ENCODE data around the gene NCR2.

Gene NCR2

DNA sequence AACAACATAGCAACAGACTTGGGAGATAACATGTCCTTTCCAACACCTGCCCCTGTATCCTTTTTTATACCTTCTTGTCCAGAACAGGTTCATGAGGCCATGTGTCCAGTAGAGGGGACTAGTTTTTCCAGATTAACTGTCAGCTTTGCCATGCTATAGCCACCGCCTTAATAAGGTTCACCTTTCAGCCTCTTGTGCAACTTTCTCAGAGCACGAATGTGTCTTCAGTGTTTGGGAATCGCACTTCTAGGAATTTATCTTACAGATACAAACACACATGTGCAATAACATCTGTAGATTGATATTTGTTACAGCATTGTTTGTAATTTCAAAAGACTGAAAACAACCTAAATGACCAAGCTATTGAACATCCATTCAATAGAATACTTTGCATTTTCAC is 21.4 kb downstream of the NCR2 start:
- in situ Hi-C loops (cut with MboI; ENCODE audit: low sequenced_read_pairs) = no loop called here

DNA sequence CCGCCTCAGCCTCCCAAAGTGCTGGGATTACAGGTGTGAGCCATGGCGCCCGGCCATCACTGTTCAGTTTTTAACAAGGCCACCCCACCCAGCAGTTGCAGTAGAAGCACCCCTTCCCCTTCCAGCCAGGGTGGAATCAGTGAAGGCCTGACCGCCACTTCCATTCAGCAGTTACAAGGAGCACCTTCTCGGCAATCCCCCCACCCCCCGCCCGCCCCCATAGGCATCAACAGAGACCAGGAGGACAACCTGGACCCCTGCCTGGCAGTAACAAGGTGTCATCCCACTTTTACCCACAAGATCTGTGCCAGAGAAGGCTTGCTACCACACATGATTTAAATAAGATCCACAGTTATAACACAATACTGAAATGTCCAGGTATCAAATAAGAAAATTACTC is 23.1 kb downstream of the NCR2 start:
- in situ Hi-C loops (cut with MboI; ENCODE audit: low sequenced_read_pairs) = no loop called here

DNA sequence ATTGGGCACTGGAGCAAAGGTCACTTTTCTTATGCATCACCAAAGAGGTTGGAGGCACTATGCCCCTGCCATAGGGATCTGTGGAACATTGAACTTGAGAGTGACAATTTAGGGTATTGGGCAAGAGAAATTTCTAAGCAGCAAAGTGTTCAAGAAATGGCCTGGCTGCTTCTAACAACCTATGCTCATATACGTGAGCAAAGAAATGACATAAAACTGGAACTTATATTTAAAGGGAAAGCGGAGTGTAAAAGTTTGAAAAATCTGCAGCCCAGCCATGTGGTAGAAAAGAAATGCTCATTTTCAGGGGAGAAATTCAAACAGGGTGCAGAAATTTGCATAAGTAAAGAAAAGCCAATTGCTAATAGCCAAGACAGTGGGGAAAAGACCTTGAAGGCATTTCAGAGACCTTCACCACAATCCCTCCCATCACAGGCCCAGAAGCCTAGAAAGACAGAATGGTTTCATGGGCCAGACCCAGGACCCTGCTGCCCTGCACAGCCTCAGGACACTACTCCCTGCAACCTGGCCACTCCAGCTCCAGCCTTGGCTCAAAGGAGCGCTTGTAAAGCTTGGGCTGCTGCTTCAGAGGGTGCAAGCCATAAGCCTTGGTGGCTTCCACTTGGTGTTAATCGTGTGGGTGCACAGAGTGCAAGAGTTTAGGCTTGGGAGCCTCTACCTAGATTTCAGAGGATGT is 24.4 kb downstream of the NCR2 start:
- in situ Hi-C loops (cut with MboI; ENCODE audit: low sequenced_read_pairs) = no loop called here

DNA sequence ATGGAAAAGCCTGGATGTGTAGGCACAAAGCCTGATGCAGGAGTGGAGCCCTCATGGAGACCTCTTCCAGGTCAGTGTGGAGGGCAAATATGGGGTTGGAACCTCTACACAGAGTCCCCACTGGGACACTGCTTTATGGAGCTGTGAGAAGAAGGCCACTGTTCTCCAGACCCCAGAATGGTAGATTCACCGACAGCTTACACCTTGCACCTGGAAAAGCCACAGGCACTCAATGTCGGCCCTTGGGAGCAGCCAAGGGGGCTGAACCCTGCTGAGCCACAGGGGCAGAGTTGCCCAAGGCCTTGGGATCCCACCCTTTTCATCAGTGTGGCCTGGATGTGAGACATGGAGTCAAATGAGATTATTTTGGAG is 24.9 kb downstream of the NCR2 start:
- in situ Hi-C loops (cut with MboI; ENCODE audit: low sequenced_read_pairs) = no loop called here

DNA sequence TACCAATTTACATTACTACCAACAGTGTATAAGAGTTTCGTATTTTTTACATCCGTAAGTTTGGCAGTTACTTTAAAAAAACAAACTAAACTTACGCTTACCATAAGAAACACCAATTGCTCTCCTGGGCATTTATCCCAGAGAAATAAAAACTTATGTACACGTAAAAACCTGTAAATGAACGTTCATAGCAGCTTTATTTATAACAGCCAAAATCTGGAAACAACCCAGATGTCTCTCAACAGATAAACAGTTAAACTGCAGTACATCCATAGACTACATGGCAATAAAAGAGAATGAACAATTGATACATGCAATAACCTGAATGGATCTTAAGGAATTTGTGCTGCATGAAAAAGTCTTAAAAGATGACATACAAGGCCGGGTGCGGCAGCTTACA is 30.7 kb downstream of the NCR2 start:
- in situ Hi-C loops (cut with MboI; ENCODE audit: low sequenced_read_pairs) = loop anchor here (5.0 kb wide), 1 partner anchor 236 kb away; no protein-coding TSS in a partner anchor

DNA sequence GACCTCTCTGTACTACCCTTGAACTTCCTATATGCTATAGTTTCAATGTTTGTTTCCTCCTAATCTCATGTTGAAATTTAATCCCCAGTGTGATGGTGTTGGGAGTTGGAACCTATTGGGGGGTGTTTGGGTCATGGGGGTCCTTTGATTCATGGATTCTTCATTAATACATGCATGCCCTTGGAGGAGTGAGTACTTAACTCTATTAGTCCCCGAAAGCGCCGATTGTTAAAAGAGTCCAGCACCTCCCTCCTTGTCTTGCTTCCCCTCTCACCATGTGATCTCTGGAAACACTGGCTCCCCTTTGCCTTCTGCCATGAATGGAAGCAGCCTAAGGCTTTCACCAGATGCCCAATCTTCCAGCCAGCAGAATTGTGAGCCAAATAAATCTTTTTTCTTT is 31.7 kb downstream of the NCR2 start:
- in situ Hi-C loops (cut with MboI; ENCODE audit: low sequenced_read_pairs) = loop anchor here (5.0 kb wide), 1 partner anchor 235 kb away; no protein-coding TSS in a partner anchor

DNA sequence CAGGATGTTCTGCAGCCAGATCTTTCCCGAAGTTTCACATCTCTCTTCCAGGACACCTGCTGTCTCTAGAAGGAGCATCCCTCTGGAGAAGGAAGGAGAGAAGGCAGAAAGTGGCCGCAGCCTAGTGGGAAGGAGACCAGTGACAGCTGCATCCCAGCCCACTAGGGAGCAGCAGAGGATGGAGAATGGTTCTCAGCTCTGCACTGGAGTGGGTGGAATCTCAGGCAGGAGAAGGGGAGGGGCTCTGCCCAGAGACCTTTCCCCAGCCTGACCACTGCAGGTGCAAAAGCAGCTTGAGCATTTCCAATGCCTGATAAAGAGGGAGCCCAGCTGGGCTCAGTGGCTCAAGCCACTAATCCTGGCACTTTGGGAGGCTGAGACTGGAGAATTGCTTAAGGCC is 32.3 kb downstream of the NCR2 start:
- in situ Hi-C loops (cut with MboI; ENCODE audit: low sequenced_read_pairs) = loop anchor here (5.0 kb wide), 1 partner anchor 235 kb away; no protein-coding TSS in a partner anchor

DNA sequence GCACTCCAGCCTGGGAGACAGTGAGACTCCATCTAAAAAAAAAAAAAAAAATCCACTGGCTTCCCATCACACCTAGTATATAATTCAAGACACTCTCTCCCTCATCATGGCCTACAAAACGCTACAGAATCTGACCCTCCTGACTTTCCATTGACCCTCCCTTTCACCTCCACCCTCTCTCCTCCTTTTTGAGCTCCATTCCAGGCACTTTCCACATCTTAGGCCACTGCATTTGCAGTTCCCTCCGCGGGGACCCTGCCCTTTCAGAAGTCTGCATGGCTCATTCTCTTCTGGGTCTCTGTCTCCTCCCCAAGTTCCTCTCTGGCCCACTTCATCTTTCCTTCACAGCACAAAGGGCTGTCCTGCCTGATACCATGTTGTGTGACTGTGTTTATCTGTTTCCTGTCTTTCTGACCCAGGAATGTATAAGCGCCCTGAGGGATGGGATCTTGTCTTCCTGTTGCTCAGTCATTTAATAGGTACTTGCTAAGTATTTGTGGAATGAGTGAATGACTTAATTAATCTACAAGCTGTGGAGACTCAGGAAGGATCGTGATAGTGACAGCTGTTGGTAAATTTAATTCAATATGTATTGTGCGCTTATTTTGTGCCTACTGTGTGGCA is 35.2 kb downstream of the NCR2 start:
- in situ Hi-C loops (cut with MboI; ENCODE audit: low sequenced_read_pairs) = loop anchor here (10.0 kb wide), 1 partner anchor 314 kb away; no protein-coding TSS in a partner anchor

DNA sequence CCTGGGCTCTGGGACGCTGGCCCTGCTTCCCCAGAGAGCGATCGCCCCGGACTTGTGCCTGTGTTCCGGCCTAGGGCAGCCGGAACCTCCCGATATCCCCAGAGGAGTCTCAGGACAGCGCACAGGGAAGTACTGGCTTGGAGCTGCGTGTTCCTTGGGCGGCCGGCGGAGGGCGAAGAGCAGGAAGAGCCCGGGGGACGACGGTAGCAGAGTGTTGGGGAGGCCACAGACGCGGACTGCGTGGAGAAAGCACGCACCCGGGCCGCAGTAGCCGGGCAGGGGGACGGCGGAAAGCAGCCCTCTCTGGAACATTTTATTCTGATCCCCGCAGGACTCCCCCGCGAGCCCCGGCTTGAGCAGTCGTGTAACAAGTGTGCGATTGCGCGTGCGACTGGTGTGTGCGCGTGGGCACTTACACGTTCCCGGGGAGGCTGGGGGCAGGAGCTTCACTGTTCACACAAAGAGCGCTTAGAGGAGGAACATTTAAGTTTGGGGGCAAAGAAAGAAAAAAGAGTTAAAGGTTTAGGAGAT is 36.1 kb downstream of the NCR2 start:
- in situ Hi-C loops (cut with MboI; ENCODE audit: low sequenced_read_pairs) = loop anchor here (10.0 kb wide), 1 partner anchor 313 kb away; no protein-coding TSS in a partner anchor

DNA sequence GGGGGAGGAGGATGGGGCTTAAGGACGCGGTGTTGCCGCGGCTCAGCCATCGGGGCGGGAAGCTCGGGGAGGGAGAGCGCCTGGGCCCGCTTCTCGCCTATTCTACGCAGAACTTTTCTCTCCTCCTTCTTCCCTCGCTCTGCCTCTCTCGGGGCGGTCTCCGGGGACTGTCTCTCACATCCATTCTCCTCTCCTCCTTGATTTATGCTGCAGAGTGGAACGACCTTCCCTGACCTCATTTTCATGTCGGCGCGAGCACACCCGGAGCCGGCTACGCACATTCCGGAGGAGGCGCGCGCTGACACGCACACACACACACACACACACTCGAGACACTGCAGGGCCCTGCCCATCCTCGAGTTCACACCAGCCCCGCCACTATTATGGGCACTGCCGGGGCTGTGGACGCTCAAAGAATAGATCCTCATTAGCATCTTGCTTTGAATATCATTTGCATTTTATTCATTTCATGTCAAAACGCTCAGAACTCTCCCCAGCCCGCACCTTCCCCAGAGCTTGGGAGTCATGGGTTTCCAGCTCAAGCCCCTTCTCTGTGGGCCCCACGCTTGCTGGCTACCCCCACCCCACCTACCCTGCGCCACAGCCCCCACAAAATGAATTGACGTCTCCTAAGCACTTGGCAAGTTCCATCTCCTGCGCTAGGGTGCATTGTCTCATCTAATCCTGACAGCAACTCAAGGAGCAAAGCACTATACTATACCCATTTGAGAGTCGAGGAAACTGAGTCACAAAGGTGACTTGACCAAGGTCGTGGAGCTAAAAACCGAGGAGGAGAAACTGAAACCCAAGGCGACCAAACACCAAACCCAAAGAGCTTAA is 36.8 kb downstream of the NCR2 start:
- in situ Hi-C loops (cut with MboI; ENCODE audit: low sequenced_read_pairs) = loop anchor here (10.0 kb wide), 1 partner anchor 313 kb away; no protein-coding TSS in a partner anchor

DNA sequence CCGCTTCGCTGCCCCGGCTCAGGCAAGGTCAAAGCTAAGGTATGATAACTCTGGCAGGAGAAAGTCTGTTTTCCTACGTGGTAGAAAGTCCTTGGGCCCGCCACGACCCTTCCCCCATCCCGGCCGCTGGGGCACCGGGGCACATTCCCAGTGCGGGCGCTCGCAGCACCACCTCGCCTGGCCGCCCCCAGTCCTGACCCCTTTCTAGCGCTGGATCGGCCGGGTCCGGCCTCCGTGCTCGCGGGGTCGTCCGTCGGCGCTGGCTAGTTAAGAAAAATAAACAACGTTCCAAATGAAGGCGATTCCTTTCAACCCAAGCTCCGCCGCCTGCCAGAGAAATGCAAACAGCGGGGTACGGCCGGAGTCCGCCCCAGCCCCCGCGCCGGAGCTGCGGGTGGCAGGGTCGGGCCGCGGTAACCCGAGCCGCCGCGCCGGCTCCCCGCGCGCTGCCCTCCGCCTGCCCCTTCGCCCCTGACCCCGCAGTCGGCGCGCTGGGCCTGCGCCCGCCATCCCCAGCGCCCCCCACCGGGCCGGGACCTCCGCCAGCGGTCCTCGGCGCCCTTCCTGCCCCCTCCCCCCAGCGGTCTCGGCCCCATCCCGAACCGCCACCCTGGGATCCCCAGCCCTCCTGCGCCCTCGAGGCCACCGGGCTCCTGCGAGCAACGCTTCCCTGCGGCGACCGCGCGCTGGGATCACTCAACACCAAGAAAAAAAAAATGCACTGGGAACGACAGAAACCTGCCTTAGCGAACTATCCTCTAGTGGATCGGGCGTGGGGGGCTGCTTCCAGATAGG is 37.6 kb downstream of the NCR2 start:
- in situ Hi-C loops (cut with MboI; ENCODE audit: low sequenced_read_pairs) = loop anchor here (10.0 kb wide), 1 partner anchor 312 kb away; no protein-coding TSS in a partner anchor

DNA sequence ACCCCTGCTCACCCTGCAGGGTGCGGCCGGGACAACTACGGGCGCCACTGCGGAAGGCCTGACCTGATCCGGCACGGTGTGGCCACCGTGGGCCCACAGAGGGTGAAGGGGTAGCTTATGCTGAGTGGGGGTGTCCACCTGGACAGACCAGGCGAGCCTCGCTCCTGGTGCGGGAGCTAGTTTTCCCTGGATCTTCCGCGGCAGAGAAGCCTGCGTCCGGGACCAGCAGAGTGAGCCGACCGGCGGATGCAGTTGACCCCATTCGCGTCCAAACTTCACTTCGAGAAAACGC is 38.2 kb downstream of the NCR2 start:
- in situ Hi-C loops (cut with MboI; ENCODE audit: low sequenced_read_pairs) = loop anchor here (10.0 kb wide), 1 partner anchor 311 kb away; no protein-coding TSS in a partner anchor

DNA sequence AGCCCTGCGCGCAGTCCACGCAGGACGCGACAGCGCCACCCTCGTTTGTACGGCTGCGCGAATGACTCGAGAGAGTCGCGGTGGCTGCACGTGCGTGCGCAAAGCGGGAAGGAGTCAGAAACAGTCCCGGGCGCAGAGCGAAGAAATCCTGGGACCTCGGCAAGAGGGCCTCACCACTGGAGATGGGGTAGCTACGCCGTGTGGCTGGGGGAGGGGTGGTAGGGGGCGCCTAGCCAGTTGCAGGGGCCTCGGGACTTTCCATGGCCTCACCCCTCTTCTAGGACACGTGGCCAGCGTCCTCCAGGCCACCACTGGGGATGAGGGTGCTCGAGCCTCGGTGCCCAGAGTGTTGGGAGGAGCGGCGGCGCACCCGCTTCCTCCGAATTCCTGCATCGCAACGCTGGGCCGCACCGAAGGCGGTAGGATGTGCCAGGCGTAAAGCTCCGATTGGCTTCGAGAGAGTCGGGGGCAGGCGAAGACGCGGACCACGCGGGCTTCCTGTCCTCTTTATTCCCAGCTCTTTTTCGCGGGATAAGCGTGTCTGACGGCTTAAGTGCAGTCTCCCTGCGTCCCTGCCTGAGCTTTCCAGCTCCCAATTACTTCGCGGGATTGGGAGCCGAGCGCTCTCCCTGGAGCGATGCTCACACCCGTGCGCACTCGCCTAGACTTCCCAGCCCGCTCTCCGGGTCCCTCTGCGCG is 38.7 kb downstream of the NCR2 start:
- in situ Hi-C loops (cut with MboI; ENCODE audit: low sequenced_read_pairs) = loop anchor here (10.0 kb wide), 1 partner anchor 311 kb away; no protein-coding TSS in a partner anchor

DNA sequence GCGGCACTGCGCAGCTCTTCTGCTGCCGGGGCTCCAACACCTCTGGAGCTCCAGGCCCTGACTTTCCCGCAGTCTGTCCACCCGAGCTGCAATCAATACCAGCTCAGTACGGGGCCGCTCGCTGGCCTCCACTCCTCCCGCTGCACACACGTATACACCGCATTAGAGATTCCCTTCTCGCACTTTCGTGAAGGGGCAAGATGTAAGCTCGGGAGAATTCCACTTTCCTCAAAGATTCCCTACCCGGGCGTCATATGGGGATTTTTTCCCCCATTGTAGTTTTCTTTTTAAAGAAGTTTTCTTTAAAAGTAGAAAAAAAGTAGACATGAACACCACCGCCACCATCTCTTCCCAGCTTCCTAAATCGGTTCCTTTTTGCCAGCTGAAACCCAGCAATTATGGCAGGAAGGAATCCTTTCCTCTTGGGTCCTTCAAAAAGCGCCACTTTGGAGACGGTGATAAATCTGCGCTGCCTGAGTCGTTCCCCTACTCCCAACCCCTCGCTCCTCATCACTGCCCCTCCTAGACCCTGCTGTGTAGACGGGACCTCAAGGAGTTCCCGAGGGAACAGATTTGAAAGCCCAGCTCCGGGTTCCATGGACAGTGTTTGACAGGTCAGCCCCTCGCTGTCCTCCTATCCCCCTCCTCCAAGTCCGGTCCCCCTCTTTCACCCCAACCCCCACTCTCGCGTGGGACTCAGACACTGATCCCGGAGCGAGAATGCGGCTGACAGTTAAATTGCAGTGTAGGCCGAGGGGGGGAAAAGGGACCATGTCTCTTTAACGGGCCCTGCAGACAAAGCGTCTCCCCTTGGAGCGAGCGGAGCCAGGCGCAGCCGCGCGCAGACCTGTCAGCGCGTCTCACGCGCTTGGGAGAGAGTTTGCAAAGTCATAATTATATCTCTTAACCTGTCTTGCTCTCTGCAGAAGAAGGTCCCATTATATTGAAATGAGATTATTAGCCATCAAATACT is 39.5 kb downstream of the NCR2 start:
- in situ Hi-C loops (cut with MboI; ENCODE audit: low sequenced_read_pairs) = loop anchor here (10.0 kb wide), 1 partner anchor 310 kb away; no protein-coding TSS in a partner anchor

DNA sequence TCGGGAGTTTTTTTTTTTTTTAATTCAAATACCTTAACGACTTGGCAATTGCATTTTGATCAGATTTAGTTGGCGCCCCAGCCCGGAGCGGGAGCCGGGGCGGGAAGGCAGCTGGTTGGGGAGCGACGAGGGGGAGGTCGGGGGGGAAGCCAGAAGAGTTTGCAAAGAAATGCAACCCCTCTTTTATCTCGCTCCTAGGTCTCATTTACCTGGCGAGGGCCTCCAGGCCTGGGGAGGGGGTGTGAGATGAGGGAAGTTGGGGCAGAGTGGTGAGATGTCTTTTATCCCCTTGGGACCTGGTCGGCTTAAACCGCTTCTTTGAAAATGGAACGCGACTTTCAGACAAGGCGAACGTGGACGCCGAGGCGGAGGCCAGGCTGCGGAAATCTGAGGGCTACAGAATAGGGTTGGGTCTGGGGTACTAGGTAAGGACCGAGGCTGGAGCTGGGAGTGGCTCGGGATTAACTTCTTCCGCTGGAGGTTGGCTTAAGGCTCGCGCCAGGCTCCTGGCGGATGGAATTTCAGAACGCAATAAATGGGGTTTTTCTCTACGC is 40.3 kb downstream of the NCR2 start:
- in situ Hi-C loops (cut with MboI; ENCODE audit: low sequenced_read_pairs) = loop anchor here (10.0 kb wide), 1 partner anchor 309 kb away; no protein-coding TSS in a partner anchor

DNA sequence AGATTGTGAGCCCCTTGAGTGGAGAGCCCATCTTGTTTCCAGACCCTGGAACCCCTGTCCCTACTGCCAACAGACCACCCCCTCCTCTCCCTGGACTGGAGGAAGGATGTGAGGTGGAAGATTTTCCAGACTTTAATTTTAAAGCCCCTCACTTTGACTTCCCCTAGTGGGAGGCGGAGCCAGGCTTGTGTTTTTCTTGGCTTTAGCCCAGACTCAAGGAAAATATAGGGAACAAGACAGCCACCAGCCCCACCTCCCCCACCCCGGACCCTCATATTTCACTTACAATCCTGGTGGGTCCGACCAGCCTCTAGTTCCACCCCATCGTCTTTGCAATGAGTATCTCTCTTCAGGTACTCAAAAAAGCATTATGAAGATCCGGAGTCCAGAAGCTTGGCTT is 40.8 kb downstream of the NCR2 start:
- in situ Hi-C loops (cut with MboI; ENCODE audit: low sequenced_read_pairs) = loop anchor here (10.0 kb wide), 1 partner anchor 309 kb away; no protein-coding TSS in a partner anchor

DNA sequence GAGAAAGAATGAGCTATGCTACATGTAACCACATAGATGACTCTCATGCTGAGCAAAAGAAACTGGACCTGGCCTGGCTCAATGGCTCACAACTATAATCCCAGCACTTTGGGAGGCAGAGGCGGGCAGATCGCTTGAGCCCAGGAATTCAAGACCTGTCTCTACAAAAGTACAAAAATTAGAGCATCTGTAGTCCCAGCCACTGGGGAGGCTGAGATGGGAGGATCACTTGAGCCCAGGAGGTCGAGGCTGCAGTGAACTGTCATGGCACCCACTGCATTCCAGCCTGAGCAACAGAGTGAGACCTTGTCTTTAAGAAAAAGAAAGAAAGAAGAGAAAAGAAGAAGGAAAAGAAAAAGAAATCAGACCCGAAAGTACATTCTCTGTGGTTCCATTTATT is 41.7 kb downstream of the NCR2 start:
- in situ Hi-C loops (cut with MboI; ENCODE audit: low sequenced_read_pairs) = loop anchor here (10.0 kb wide), 1 partner anchor 308 kb away; no protein-coding TSS in a partner anchor

DNA sequence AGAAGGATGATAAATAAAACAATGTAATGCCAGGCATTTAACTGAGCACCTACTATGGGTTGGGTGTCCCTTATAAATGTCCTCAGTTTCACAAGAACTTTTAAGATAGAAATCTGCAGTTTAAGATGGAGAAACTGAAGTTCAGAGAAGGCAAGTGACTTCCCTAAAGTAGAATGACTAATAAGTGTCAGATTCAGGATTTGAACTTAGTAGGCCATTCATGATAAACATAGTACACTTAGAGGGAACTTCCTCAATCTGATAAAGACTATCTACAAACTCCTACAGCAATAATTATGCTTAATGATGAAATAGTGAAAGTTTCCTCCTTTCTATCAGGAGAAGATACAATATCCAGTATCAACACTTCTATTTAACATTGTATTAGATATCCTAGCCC is 43.9 kb downstream of the NCR2 start:
- in situ Hi-C loops (cut with MboI; ENCODE audit: low sequenced_read_pairs) = loop anchor here (10.0 kb wide), 1 partner anchor 305 kb away; no protein-coding TSS in a partner anchor
